Spleen (tissue), 7 donors: ENCODE data around the gene CASR.

ENCODE experiments used
- CTCF ChIP-seq, 11 experiments: fragments of 200-600 bp in 7 of 11; fragments of 450-650 bp in 4 of 11; sonication (generic) in 4 of 11; IDR thresholded peaks in 8 of 11; conservative IDR thresholded peaks in 3 of 11; 1 replicate in 7 of 11; 2 replicates in 4 of 11; pipeline versions ENCODE4 v1.4.0 to v1.8.0; 2016 to 2021; ENCODE audit warnings: antibody characterized with exemption in 11 of 11, inconsistent platforms in 4 of 11, mild to moderate bottlenecking in 1 of 11
- POLR2A ChIP-seq, 3 donors: fragments of 450-650 bp; IDR thresholded peaks; one replicate each; pipeline ENCODE4 v1.5.1; 2017; ENCODE audit warnings: antibody characterized with exemption in 3 of 3, mild to moderate bottlenecking in 1 of 3
- donor health status: DM: no; HTN: no; CAD: no; lungs with moderate emphysema.
- donor health status: DM: no; HTN: no; CAD: no.
- donor health status: DM: no; HTN: no; CAD: no.

GRCh38 chr3:122190525-122190924 is 7.1 kb downstream of the CASR start:
- TF ChIP-seq CTCF (IDR thresholded peaks at IDR 0.05 in 8 of 11, conservative IDR thresholded peaks at IDR 0.05 in 3 of 11) (no peak), POLR2A (IDR thresholded peaks at IDR 0.05) (no peak)
